Measurements from ENCODE around the gene JARID2.

Gene JARID2

GRCh38 chr6:15447546-15448267 is 201.8 kb downstream of the JARID2 start:
- H3K4me3 ChIP-seq (ENCODE audit: low read depth, low read length), result no peak overlapping the region
- no peak for DNase-seq (ENCODE audit: low read depth)
- TF ChIP-seq CTCF (conservative IDR thresholded peaks at IDR 0.05; ENCODE audit: low read depth, low read length), result no peak

GRCh38 chr6:15449011-15449410 is 203.1 kb downstream of the JARID2 start:
- no peak for TF ChIP-seq CTCF (conservative IDR thresholded peaks at IDR 0.05; ENCODE audit: low read depth, low read length)
- H3K4me3 ChIP-seq (ENCODE audit: low read depth, low read length), result no peak overlapping the region
- no peak for DNase-seq (ENCODE audit: low read depth)

- DNase-seq (ENCODE audit: low read depth), result no peak
- no peak for TF ChIP-seq CTCF (conservative IDR thresholded peaks at IDR 0.05; ENCODE audit: low read depth, low read length)
- no peak overlapping the region for H3K4me3 ChIP-seq (ENCODE audit: low read depth, low read length)
Measured at GRCh38 chr6:15451738-15452137, 205.9 kb downstream of the JARID2 start.

- no peak overlapping the region for H3K4me3 ChIP-seq (ENCODE audit: low read depth, low read length)
- no peak for DNase-seq (ENCODE audit: low read depth)
- TF ChIP-seq CTCF (conservative IDR thresholded peaks at IDR 0.05; ENCODE audit: low read depth, low read length), result no peak
Measured at GRCh38 chr6:15452182-15452941, 206.5 kb downstream of the JARID2 start.

- DNase-seq (ENCODE audit: low read depth), result no peak
- no peak for TF ChIP-seq CTCF (conservative IDR thresholded peaks at IDR 0.05; ENCODE audit: low read depth, low read length)
- no peak overlapping the region for H3K4me3 ChIP-seq (ENCODE audit: low read depth, low read length)
Measured at GRCh38 chr6:15453186-15453585, 207.3 kb downstream of the JARID2 start.

GRCh38 chr6:15453622-15454021 is 207.8 kb downstream of the JARID2 start:
- no peak for TF ChIP-seq CTCF (conservative IDR thresholded peaks at IDR 0.05; ENCODE audit: low read depth, low read length)
- H3K4me3 ChIP-seq (ENCODE audit: low read depth, low read length), result no peak overlapping the region
- no peak for DNase-seq (ENCODE audit: low read depth)
